Endodermal cell (in vitro differentiated cells): ENCODE results near the gene VPREB3. TPM values are rescaled to one million over a fixed set of nuclear protein-coding genes. Genes with fewer than 3 reads are reported as not detected.

Experiments used
- DNase-seq: peaks from one replicate; pipeline ENCODE4 v3.0.0-alpha.2; 2017
- H3K27ac ChIP-seq: 2 replicates; pipeline ENCODE4 v1.5.1; 2013; ENCODE audit warnings: mild to moderate bottlenecking, low read depth, low read length, moderate library complexity
- H3K27me3 ChIP-seq: 2 replicates; pipeline ENCODE4 v1.6.1; 2013; ENCODE audit warnings: mild to moderate bottlenecking, low read length, moderate library complexity; ENCODE audit not compliant: insufficient read depth, control insufficient read depth, poor library complexity, severe bottlenecking
- H3K36me3 ChIP-seq: 2 replicates; pipeline ENCODE4 v1.7.0; 2013; ENCODE audit warnings: mild to moderate bottlenecking, low read length, moderate library complexity; ENCODE audit not compliant: control insufficient read depth, insufficient read depth
- H3K4me1 ChIP-seq: one replicate; pipeline ENCODE4 v1.7.0; 2013; ENCODE audit warnings: low read length; ENCODE audit not compliant: control insufficient read depth, insufficient read depth
- H3K4me3 ChIP-seq: 2 replicates; pipeline ENCODE4 v1.5.1; 2013; ENCODE audit warnings: mild to moderate bottlenecking, low read length, moderate library complexity
- H3K9ac ChIP-seq: 2 replicates; pipeline ENCODE4 v1.6.1; 2013; ENCODE audit warnings: mild to moderate bottlenecking, low read length, moderate library complexity; ENCODE audit not compliant: poor library complexity, severe bottlenecking; ENCODE audit errors: extremely low read depth
- H3K9me3 ChIP-seq: 2 replicates; pipeline ENCODE4 v1.6.1; 2013; ENCODE audit warnings: mild to moderate bottlenecking, low read length, moderate library complexity; ENCODE audit not compliant: control insufficient read depth
- H3K27ac Mint-ChIP-seq: 2 replicates; pipeline ENCODE4 v1.8.0; 2020; ENCODE audit warnings: mixed read lengths
- H3K27me3 Mint-ChIP-seq: 2 replicates; pipeline ENCODE4 v1.8.0; 2021; ENCODE audit warnings: mild to moderate bottlenecking, mixed read lengths; ENCODE audit not compliant: insufficient read depth
- H3K36me3 Mint-ChIP-seq: 2 replicates; pipeline ENCODE4 v1.8.0; 2020; ENCODE audit warnings: low read depth, mixed read lengths
- H3K4me1 Mint-ChIP-seq: 2 replicates; pipeline ENCODE4 v1.8.0; 2020; ENCODE audit warnings: mixed read lengths
- H3K4me3 Mint-ChIP-seq: 2 replicates; pipeline ENCODE4 v1.8.0; 2020; ENCODE audit warnings: mild to moderate bottlenecking, moderate library complexity, mixed read lengths
- H3K9me3 Mint-ChIP-seq: 2 replicates; pipeline ENCODE4 v1.8.0; 2020; ENCODE audit warnings: mild to moderate bottlenecking, mixed read lengths
- CTCF ChIP-seq: fragments of 200-600 bp; sonication (generic); conservative IDR thresholded peaks from 2 replicates; pipeline ENCODE4 v1.5.0; 2021; ENCODE audit warnings: antibody characterized with exemption, mild to moderate bottlenecking
- WGBS, 2 experiments: methylation state at CpG; one replicate each; pipeline versions ENCODE4 v1.1.5 to v1.1.7; 2013; ENCODE audit warnings: missing lambda C conversion rate in 2 of 2, mixed read lengths in 1 of 2; ENCODE audit not compliant: insufficient coverage in 1 of 2, insufficient read length in 1 of 2; 5-methylcytosine and 5-hydroxymethylcytosine counted together
- total RNA-seq, 2 donors: library from RNA; stranded (reverse); fragmentation: NEBNext Ultra II Directional in 1 of 2; extraction: Animal tissue kit (Norgen Biotek cat#: 25700) in 1 of 2; gene quantifications; 2 replicates in 1 of 2; 3 replicates in 1 of 2; pipeline ENCODE4 v1.2.1, GENCODE V29; 2021

Gene VPREB3
- total RNA-seq, 2 donors from 2014 or later = not detected

- Mint-ChIP-seq H3K36me3 (peaks cover 60% of the 10 kb centered on the region), H3K9me3 (no peaks in the 10 kb centered on the region), H3K27me3 (no peaks in the 10 kb centered on the region), H3K4me1 (peaks cover 26% of the 10 kb centered on the region), H3K4me3 (no peak overlapping the region), H3K27ac (peak overlapping the region; percentile 37)
- Histone ChIP-seq H3K27me3 (no peaks in the 10 kb centered on the region), H3K4me3 (no peak overlapping the region), H3K36me3 (peaks cover 63% of the 10 kb centered on the region), H3K9me3 (no peaks in the 10 kb centered on the region), H3K4me1 (peaks cover 14% of the 10 kb centered on the region), H3K27ac (no peak overlapping the region), H3K9ac (no peak overlapping the region)
- TF ChIP-seq CTCF = peak; percentile 37
- 94 to 95% methylated on average over 7 to 8 of the region's 8 CpGs for WGBS, 2 experiments
- peak; percentile 57 for DNase-seq
These were observed 39.1 kb upstream of the VPREB3 start for GRCh38 chr22:23793326-23793725.

DNA sequence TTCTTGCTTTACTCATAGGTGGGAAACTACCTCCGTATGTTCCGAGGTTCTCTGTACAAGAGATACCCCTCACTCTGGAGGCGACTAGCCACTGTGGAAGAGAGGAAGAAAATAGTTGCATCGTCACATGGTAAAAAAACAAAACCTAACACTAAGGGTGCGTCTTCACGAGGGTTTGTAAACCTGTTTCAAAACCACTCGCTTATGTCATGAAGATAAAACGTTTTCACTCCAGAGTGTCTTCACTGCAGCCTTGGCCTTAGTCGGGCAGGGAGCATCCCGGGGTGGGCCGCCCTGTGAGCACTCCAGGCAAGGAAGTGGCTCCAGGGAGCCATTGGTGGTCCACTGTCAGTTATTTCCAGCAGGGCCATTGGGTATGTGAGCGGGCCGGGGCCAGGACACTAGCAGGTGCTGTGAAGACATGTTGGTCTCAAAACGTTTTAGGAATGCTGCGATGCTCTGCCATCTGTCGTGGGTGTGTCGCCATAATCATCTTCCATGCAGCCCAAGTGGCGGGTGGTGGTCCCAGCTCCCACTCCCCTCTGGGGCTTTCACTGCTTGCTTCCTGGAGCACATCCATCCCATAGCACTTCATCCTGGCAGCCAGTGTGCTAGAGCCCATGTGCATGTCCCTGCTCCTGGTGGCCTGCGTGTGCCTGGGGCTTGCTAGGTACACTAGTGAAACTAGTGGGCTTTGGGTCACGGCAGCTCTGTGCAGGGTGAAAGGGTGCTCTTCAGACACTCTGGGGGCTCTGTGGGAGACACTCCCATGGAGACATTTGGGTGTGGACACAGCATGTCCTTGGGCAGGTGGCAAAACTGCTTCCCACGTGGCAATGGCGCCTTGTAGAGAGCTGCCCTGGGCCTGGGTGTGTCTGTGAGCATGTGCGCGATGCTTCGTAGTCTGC is 37.8 kb upstream of the VPREB3 start:
- Histone ChIP-seq H3K27ac (no peak overlapping the region), H3K9me3 (no peaks in the 10 kb centered on the region), H3K4me3 (no peak overlapping the region), H3K4me1 (peaks cover 14% of the 10 kb centered on the region), H3K36me3 (peaks cover 55% of the 10 kb centered on the region), H3K9ac (no peak overlapping the region), H3K27me3 (no peaks in the 10 kb centered on the region)
- Mint-ChIP-seq H3K27me3 (no peaks in the 10 kb centered on the region), H3K4me1 (peaks cover 33% of the 10 kb centered on the region), H3K9me3 (no peaks in the 10 kb centered on the region), H3K4me3 (no peak overlapping the region), H3K36me3 (peaks cover 49% of the 10 kb centered on the region), H3K27ac (peak overlapping the region; percentile 44)
- no peak for TF ChIP-seq CTCF
- no peak for DNase-seq
- 95% methylated on average over 21 to 25 of the region's 25 CpGs for WGBS, 2 experiments

GRCh38 chr22:23790819-23791737 is 36.9 kb upstream of the VPREB3 start:
- Histone ChIP-seq H3K9me3 (no peaks in the 10 kb centered on the region), H3K27ac (no peak overlapping the region), H3K36me3 (peaks cover 47% of the 10 kb centered on the region), H3K27me3 (no peaks in the 10 kb centered on the region), H3K4me3 (no peak overlapping the region), H3K9ac (no peak overlapping the region), H3K4me1 (peaks cover 19% of the 10 kb centered on the region)
- Mint-ChIP-seq H3K4me1 (peaks cover 39% of the 10 kb centered on the region), H3K4me3 (no peak overlapping the region), H3K36me3 (peaks cover 41% of the 10 kb centered on the region), H3K27me3 (no peaks in the 10 kb centered on the region), H3K9me3 (no peaks in the 10 kb centered on the region), H3K27ac (peak overlapping the region; percentile 44)
- WGBS, 2 experiments = 86 to 87% methylated on average over 10 of the region's 11 CpGs
- no peak for DNase-seq
- TF ChIP-seq CTCF = no peak
